ENCODE measurements around the gene METAP1.

The METAP1 gene

DNA sequence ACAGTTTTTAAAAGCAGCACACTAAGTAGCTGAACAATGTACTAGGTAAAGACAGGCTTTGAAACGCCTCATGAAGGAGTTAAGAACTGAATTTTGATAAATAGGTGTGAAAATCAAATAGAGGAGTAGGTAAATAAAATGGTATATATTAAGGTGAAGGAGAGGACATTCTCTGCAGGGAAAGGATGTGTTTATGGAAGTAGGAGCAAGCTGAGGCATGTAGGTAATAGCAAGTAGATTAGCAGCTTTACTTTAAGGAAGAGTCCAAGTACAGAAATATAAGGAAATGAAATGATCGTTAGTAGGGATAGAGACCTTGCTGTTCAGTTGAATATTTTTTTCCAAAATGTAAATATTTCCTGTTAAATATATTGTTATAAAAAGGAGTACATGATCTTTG, 12.5 kb downstream of the METAP1 start:
- no peaks in the 10 kb centered on the region for H3K27me3 ChIP-seq (ENCODE audit: insufficient read depth, poor library complexity, severe bottlenecking)
- no peak for DNase-seq (ENCODE audit: low read depth in 1 of 2, low spot score in 1 of 2)
- no peak overlapping the region for H3K27ac ChIP-seq (replicated peaks)
- no peak for TF ChIP-seq SPI1 (IDR thresholded peaks at IDR 0.05; ENCODE audit: borderline replicate concordance, low read depth)
- no peak for TF ChIP-seq GABPA (IDR thresholded peaks at IDR 0.05; ENCODE audit: low read depth)
- TF ChIP-seq POLR2AphosphoS5 (IDR thresholded peaks at IDR 0.05; ENCODE audit: low read depth), result no peak
- no peak for TF ChIP-seq REST (IDR thresholded peaks at IDR 0.05; ENCODE audit: insufficient replicate concordance, low read depth)
- TF ChIP-seq, protein P1, sequence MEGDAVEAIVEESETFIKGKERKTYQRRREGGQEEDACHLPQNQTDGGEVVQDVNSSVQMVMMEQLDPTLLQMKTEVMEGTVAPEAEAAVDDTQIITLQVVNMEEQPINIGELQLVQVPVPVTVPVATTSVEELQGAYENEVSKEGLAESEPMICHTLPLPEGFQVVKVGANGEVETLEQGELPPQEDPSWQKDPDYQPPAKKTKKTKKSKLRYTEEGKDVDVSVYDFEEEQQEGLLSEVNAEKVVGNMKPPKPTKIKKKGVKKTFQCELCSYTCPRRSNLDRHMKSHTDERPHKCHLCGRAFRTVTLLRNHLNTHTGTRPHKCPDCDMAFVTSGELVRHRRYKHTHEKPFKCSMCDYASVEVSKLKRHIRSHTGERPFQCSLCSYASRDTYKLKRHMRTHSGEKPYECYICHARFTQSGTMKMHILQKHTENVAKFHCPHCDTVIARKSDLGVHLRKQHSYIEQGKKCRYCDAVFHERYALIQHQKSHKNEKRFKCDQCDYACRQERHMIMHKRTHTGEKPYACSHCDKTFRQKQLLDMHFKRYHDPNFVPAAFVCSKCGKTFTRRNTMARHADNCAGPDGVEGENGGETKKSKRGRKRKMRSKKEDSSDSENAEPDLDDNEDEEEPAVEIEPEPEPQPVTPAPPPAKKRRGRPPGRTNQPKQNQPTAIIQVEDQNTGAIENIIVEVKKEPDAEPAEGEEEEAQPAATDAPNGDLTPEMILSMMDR (IDR thresholded peaks at IDR 0.05; ENCODE audit: insufficient read depth, low read length), result no peak
- H3K4me3 ChIP-seq (replicated peaks; ENCODE audit: insufficient read depth, low read length), result no peak overlapping the region

DNA sequence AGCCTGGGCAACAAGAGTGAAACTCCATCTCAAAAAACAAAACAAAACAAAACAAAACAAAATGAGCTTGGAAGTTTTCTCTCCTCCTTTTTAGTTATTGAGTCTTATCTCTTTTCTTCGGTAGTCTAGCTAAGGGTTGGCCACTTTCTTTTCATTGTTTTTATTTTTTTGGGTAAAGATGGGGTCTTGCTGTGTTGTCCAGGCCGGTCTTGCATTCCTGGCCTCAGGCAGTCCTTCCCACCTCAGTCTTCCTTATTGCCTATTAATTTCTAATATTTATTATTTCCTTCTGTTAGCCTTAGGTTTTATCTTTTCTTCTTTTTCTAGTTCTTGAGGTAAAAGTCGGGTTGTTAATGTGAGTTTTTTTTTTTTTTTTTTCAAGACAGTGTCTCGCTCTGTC, 16.4 kb downstream of the METAP1 start:
- Histone ChIP-seq H3K27ac (replicated peaks) (no peak overlapping the region), H3K4me3 (replicated peaks; ENCODE audit: insufficient read depth, low read length) (no peak overlapping the region), H3K27me3 (ENCODE audit: insufficient read depth, poor library complexity, severe bottlenecking) (no peaks in the 10 kb centered on the region)
- TF ChIP-seq GABPA (IDR thresholded peaks at IDR 0.05; ENCODE audit: low read depth) (no peak), REST (IDR thresholded peaks at IDR 0.05; ENCODE audit: insufficient replicate concordance, low read depth) (no peak), POLR2AphosphoS5 (IDR thresholded peaks at IDR 0.05; ENCODE audit: low read depth) (no peak), SPI1 (IDR thresholded peaks at IDR 0.05; ENCODE audit: borderline replicate concordance, low read depth) (no peak)
- TF ChIP-seq, protein P1 (IDR thresholded peaks at IDR 0.05; ENCODE audit: insufficient read depth, low read length), result no peak
- no peak for DNase-seq (ENCODE audit: low read depth in 1 of 2, low spot score in 1 of 2)

- Histone ChIP-seq H3K27me3 (ENCODE audit: insufficient read depth, poor library complexity, severe bottlenecking) (no peaks in the 10 kb centered on the region), H3K27ac (replicated peaks) (no peak overlapping the region), H3K4me3 (replicated peaks; ENCODE audit: insufficient read depth, low read length) (no peak overlapping the region)
- TF ChIP-seq POLR2AphosphoS5 (IDR thresholded peaks at IDR 0.05; ENCODE audit: low read depth) (no peak), SPI1 (IDR thresholded peaks at IDR 0.05; ENCODE audit: borderline replicate concordance, low read depth) (no peak), GABPA (IDR thresholded peaks at IDR 0.05; ENCODE audit: low read depth) (no peak), REST (IDR thresholded peaks at IDR 0.05; ENCODE audit: insufficient replicate concordance, low read depth) (no peak)
- TF ChIP-seq, protein P1 (IDR thresholded peaks at IDR 0.05; ENCODE audit: insufficient read depth, low read length), result no peak
- no peak for DNase-seq (ENCODE audit: low read depth in 1 of 2, low spot score in 1 of 2)
These were observed 17.9 kb downstream of the METAP1 start for GRCh38 chr4:99013402-99013843.
